ENCODE data around the gene ENDOD1.

DNA sequence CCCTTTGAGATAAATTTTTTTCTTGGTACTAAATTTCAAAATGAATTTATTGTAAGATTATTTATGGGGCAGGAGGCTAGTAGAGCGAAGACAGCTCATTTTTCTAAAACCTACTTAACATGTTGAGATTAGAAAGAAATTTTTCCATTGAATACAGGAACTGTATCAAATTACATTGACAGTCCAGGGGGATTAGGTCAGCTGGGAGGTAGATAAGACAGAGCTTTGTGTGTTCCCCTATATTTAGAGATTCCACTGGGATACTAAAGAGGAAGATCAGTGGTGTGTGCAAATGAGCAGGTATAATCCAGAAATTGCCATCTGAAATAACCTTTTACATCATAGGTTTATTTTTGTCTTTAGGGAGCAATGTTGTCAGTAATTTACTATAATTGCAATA lies 32.1 kb downstream of the ENDOD1 start:
- TF ChIP-seq, protein P1, sequence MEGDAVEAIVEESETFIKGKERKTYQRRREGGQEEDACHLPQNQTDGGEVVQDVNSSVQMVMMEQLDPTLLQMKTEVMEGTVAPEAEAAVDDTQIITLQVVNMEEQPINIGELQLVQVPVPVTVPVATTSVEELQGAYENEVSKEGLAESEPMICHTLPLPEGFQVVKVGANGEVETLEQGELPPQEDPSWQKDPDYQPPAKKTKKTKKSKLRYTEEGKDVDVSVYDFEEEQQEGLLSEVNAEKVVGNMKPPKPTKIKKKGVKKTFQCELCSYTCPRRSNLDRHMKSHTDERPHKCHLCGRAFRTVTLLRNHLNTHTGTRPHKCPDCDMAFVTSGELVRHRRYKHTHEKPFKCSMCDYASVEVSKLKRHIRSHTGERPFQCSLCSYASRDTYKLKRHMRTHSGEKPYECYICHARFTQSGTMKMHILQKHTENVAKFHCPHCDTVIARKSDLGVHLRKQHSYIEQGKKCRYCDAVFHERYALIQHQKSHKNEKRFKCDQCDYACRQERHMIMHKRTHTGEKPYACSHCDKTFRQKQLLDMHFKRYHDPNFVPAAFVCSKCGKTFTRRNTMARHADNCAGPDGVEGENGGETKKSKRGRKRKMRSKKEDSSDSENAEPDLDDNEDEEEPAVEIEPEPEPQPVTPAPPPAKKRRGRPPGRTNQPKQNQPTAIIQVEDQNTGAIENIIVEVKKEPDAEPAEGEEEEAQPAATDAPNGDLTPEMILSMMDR (conservative IDR thresholded peaks at IDR 0.05), result no peak
- no peak for TF ChIP-seq EZH2 (IDR thresholded peaks at IDR 0.05; ENCODE audit: low read depth)

Measured in PC-9 (cell line).